ENCODE data around the gene URI1.
A peak's percentile ranks its signal among the peaks of the same experiment; 100 is the strongest.

Gene URI1, protein sequence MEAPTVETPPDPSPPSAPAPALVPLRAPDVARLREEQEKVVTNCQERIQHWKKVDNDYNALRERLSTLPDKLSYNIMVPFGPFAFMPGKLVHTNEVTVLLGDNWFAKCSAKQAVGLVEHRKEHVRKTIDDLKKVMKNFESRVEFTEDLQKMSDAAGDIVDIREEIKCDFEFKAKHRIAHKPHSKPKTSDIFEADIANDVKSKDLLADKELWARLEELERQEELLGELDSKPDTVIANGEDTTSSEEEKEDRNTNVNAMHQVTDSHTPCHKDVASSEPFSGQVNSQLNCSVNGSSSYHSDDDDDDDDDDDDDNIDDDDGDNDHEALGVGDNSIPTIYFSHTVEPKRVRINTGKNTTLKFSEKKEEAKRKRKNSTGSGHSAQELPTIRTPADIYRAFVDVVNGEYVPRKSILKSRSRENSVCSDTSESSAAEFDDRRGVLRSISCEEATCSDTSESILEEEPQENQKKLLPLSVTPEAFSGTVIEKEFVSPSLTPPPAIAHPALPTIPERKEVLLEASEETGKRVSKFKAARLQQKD
- long read RNA-seq, partial matches to known transcripts = 3 of 9 reads
- long read RNA-seq, other reads (novel, unspliced or antisense) = 3 of 9 reads

DNA sequence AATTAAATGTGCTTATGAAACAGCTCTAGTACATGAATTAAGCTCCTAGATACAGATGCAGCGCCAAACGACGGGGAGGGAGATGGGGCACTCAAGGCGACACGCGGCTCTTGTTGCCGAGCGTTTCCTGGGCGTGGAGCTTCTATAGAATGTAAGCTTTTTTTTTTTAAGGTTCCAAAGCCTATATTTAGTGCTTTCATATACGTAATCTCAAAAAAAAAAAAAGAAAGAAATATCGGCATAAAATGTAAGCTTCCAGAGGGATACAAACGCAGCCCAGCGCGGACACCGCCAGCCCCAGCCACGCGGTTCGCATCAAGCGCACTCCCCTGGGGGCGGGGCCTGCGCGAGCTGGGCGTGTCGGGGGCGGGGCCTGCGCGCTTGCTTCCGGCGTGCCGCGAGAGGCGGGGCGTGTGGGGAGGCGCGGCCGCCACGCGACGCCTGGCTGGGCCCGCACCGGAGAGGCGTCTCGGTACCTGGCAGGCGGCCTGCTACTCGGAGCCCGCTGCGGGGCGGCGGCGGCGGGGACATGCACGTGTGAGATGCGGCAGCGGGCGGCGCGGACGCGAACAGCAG lies at the start of gene URI1:
TSS of gene URI1 (plus strand) at position 412 of the 576 bp plus-strand sequence. CDS start 309 bp downstream, outside the sequence.
- Histone ChIP-seq H3K27me3 (ENCODE audit: insufficient read depth, poor library complexity, severe bottlenecking) (no peaks in the 10 kb centered on the region), H3K4me3 (replicated peaks; ENCODE audit: insufficient read depth, low read length) (peak within 1 kb of the TSS; percentile 83), H3K27ac (replicated peaks) (peak within 1 kb of the TSS; percentile 94)
- DNase-seq (ENCODE audit: low read depth in 1 of 2, low spot score in 1 of 2) = peak; percentile 82 to 86
- TF ChIP-seq, protein P1, sequence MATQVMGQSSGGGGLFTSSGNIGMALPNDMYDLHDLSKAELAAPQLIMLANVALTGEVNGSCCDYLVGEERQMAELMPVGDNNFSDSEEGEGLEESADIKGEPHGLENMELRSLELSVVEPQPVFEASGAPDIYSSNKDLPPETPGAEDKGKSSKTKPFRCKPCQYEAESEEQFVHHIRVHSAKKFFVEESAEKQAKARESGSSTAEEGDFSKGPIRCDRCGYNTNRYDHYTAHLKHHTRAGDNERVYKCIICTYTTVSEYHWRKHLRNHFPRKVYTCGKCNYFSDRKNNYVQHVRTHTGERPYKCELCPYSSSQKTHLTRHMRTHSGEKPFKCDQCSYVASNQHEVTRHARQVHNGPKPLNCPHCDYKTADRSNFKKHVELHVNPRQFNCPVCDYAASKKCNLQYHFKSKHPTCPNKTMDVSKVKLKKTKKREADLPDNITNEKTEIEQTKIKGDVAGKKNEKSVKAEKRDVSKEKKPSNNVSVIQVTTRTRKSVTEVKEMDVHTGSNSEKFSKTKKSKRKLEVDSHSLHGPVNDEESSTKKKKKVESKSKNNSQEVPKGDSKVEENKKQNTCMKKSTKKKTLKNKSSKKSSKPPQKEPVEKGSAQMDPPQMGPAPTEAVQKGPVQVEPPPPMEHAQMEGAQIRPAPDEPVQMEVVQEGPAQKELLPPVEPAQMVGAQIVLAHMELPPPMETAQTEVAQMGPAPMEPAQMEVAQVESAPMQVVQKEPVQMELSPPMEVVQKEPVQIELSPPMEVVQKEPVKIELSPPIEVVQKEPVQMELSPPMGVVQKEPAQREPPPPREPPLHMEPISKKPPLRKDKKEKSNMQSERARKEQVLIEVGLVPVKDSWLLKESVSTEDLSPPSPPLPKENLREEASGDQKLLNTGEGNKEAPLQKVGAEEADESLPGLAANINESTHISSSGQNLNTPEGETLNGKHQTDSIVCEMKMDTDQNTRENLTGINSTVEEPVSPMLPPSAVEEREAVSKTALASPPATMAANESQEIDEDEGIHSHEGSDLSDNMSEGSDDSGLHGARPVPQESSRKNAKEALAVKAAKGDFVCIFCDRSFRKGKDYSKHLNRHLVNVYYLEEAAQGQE (IDR thresholded peaks at IDR 0.05; ENCODE audit: insufficient replicate concordance, low read depth) = peak; percentile 54
- TF ChIP-seq POLR2AphosphoS5 (IDR thresholded peaks at IDR 0.05; ENCODE audit: low read depth) (peak; percentile 80; the same call in 1 of the 2 replicates), SPI1 (IDR thresholded peaks at IDR 0.05; ENCODE audit: borderline replicate concordance, low read depth) (no peak), GABPA (IDR thresholded peaks at IDR 0.05; ENCODE audit: low read depth) (no peak)

DNA sequence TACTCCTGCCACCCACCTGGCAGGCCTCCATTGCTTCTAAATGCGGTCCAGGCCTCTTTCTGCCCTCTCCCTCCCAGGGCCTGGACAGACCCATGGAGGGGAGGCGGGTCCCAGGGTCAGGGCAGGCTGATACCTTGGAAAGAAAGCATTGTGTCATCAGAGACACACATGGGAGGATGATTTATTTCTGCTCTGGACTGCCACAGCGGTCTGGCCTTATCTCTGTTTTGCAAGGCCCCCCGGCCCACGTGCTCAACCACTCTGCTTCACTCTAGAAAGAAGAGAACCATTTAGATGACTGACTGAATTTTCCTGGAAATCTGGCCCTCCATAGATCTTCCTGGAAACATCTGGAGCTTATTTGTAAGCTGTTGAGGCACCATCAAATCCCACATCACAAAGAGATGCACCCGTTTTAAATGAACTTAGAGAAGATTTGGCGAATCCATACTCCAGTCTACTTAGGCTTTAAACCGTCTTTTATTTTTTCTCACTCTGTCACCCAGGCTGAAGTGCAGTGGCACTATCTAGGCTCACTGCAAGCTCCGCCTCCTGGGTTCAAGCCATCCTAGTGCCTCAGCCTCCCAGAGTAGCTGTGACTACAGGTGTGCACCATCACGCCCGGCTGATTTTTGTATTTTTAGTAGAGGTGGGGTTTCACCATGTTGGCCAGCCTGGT lies 48.3 kb upstream of the URI1 start:
- no peak overlapping the region for H3K4me3 ChIP-seq (replicated peaks; ENCODE audit: insufficient read depth, low read length)
- no peak for DNase-seq (ENCODE audit: low read depth in 1 of 2, low spot score in 1 of 2)
- H3K27ac ChIP-seq (replicated peaks) = no peak overlapping the region
- TF ChIP-seq GABPA (IDR thresholded peaks at IDR 0.05; ENCODE audit: low read depth) (no peak), SPI1 (IDR thresholded peaks at IDR 0.05; ENCODE audit: borderline replicate concordance, low read depth) (no peak)
- no peaks in the 10 kb centered on the region for H3K27me3 ChIP-seq (ENCODE audit: insufficient read depth, poor library complexity, severe bottlenecking)

DNA sequence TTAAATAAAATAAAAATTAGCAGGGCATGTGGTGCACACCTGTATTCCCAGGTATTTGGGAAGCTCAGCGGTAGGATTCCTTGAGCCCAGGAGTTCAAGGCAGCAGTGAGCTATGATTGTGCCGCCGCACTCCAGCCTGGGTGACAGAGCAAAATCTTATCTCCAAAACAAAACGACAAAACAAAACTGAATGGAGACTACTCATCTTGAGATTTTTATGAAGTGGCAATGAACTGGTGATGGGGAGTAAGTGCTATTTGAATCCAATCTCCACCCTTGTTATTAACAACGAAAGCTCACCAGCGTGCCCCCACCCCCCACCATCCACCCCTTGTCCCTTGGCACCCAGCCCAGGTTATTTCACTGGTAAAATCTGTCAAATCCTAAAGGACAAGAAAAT lies 45.2 kb upstream of the URI1 start:
- no peak for DNase-seq (ENCODE audit: low read depth in 1 of 2, low spot score in 1 of 2)
- no peaks in the 10 kb centered on the region for H3K27me3 ChIP-seq (ENCODE audit: insufficient read depth, poor library complexity, severe bottlenecking)
- H3K4me3 ChIP-seq (replicated peaks; ENCODE audit: insufficient read depth, low read length) = no peak overlapping the region
- no peak overlapping the region for H3K27ac ChIP-seq (replicated peaks)
- TF ChIP-seq, protein P2, sequence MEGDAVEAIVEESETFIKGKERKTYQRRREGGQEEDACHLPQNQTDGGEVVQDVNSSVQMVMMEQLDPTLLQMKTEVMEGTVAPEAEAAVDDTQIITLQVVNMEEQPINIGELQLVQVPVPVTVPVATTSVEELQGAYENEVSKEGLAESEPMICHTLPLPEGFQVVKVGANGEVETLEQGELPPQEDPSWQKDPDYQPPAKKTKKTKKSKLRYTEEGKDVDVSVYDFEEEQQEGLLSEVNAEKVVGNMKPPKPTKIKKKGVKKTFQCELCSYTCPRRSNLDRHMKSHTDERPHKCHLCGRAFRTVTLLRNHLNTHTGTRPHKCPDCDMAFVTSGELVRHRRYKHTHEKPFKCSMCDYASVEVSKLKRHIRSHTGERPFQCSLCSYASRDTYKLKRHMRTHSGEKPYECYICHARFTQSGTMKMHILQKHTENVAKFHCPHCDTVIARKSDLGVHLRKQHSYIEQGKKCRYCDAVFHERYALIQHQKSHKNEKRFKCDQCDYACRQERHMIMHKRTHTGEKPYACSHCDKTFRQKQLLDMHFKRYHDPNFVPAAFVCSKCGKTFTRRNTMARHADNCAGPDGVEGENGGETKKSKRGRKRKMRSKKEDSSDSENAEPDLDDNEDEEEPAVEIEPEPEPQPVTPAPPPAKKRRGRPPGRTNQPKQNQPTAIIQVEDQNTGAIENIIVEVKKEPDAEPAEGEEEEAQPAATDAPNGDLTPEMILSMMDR (IDR thresholded peaks at IDR 0.05; ENCODE audit: insufficient read depth, low read length) = no peak
- TF ChIP-seq POLR2AphosphoS5 (IDR thresholded peaks at IDR 0.05; ENCODE audit: low read depth) (no peak), SPI1 (IDR thresholded peaks at IDR 0.05; ENCODE audit: borderline replicate concordance, low read depth) (no peak), GABPA (IDR thresholded peaks at IDR 0.05; ENCODE audit: low read depth) (no peak)
- TF ChIP-seq, protein P1 (IDR thresholded peaks at IDR 0.05; ENCODE audit: insufficient replicate concordance, low read depth) = no peak

DNA sequence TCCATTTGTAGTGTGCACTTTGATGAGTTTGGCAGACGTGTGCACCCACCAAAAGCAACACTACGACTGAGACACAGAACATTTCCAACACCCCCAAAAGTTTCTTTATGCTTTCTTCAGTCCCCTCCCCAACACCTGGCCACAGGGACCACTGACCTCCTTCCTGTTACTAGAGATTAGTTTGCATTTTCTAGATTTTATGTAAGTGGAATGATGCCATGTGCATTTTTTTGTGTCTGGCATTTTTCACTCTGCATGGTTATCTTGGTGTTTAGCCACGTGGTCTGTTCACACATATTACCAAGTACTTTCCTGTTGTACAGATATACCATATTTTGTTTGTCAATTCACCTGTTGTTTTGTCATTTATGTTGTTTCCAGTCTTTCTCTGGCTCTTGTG lies 44.6 kb upstream of the URI1 start:
- DNase-seq (ENCODE audit: low read depth in 1 of 2, low spot score in 1 of 2) = no peak

More for the DNA sequence above, 44.6 kb upstream of the URI1 start:
- H3K4me3 ChIP-seq (replicated peaks; ENCODE audit: insufficient read depth, low read length) = no peak overlapping the region
- no peaks in the 10 kb centered on the region for H3K27me3 ChIP-seq (ENCODE audit: insufficient read depth, poor library complexity, severe bottlenecking)
- TF ChIP-seq, protein P2 (IDR thresholded peaks at IDR 0.05; ENCODE audit: insufficient read depth, low read length) = no peak
- TF ChIP-seq GABPA (IDR thresholded peaks at IDR 0.05; ENCODE audit: low read depth) = no peak
- no peak for TF ChIP-seq POLR2AphosphoS5 (IDR thresholded peaks at IDR 0.05; ENCODE audit: low read depth)
- TF ChIP-seq SPI1 (IDR thresholded peaks at IDR 0.05; ENCODE audit: borderline replicate concordance, low read depth) = no peak
- TF ChIP-seq, protein P1 (IDR thresholded peaks at IDR 0.05; ENCODE audit: insufficient replicate concordance, low read depth) = no peak
- H3K27ac ChIP-seq (replicated peaks) = no peak overlapping the region
